Trophoblast cell (in vitro differentiated cells and primary cell): Measurements from ENCODE around the gene VPS8.

Experiments used
- DNase-seq, 2 donors: peaks; one replicate each; pipeline ENCODE4 v3.0.0-alpha.2; 2016
- H2AFZ ChIP-seq: 2 replicates; pipeline ENCODE4 v1.6.1; 2013; ENCODE audit warnings: low read length, moderate library complexity, mild to moderate bottlenecking; ENCODE audit not compliant: insufficient read depth, poor library complexity
- H2AK5ac ChIP-seq: 2 replicates; pipeline ENCODE4 v1.6.1; 2013; ENCODE audit warnings: mild to moderate bottlenecking, low read length
- H2BK120ac ChIP-seq: 2 replicates; pipeline ENCODE4 v1.6.1; 2013; ENCODE audit warnings: low read length, mild to moderate bottlenecking, moderate library complexity; ENCODE audit not compliant: insufficient read depth, poor library complexity
- H2BK12ac ChIP-seq: 2 replicates; pipeline ENCODE4 v1.6.1; 2013; ENCODE audit warnings: mild to moderate bottlenecking, low read length, moderate library complexity
- H2BK5ac ChIP-seq: 2 replicates; pipeline ENCODE4 v1.6.1; 2013; ENCODE audit warnings: low read length, low read depth, moderate library complexity, mild to moderate bottlenecking; ENCODE audit not compliant: poor library complexity
- H3K14ac ChIP-seq: 2 replicates; pipeline ENCODE4 v1.6.1; 2013; ENCODE audit warnings: mild to moderate bottlenecking, low read length
- H3K18ac ChIP-seq: 2 replicates; pipeline ENCODE4 v1.6.1; 2013; ENCODE audit warnings: mild to moderate bottlenecking, low read length
- H3K23ac ChIP-seq: 2 replicates; pipeline ENCODE4 v1.6.1; 2013; ENCODE audit warnings: low read length
- H3K27ac ChIP-seq: 2 replicates; pipeline ENCODE4 v1.5.1; 2013; ENCODE audit warnings: low read depth, mild to moderate bottlenecking, inconsistent platforms, low read length, moderate library complexity
- H3K27me3 ChIP-seq: 2 replicates; pipeline ENCODE4 v1.6.1; 2013; ENCODE audit warnings: inconsistent platforms, mild to moderate bottlenecking, low read length, moderate library complexity; ENCODE audit not compliant: insufficient read depth
- H3K36me3 ChIP-seq, 2 experiments: 1 replicate in 1 of 2; 2 replicates in 1 of 2; pipeline ENCODE4 v1.6.1; 2013; ENCODE audit warnings: low read length in 2 of 2, mild to moderate bottlenecking in 2 of 2, moderate library complexity in 1 of 2; ENCODE audit not compliant: insufficient read depth in 2 of 2, control insufficient read depth in 1 of 2
- H3K4ac ChIP-seq: 2 replicates; pipeline ENCODE4 v1.6.1; 2013; ENCODE audit warnings: low read depth, mild to moderate bottlenecking, low read length, moderate library complexity
- H3K4me1 ChIP-seq, 2 experiments: 1 replicate in 1 of 2; 2 replicates in 1 of 2; pipeline ENCODE4 v1.6.1; 2013; ENCODE audit warnings: low read length in 2 of 2, mild to moderate bottlenecking in 2 of 2, moderate library complexity in 1 of 2; ENCODE audit not compliant: insufficient read depth in 2 of 2, control insufficient read depth in 1 of 2
- H3K4me2 ChIP-seq: 2 replicates; pipeline ENCODE4 v1.6.1; 2013; ENCODE audit warnings: inconsistent platforms, mild to moderate bottlenecking, low read length, moderate library complexity
- H3K4me3 ChIP-seq: 2 replicates; pipeline ENCODE4 v1.5.1; 2013; ENCODE audit warnings: mild to moderate bottlenecking, low read depth, low read length, inconsistent platforms
- H3K79me1 ChIP-seq: one replicate; pipeline ENCODE4 v1.6.1; 2013; ENCODE audit warnings: low read length
- H3K79me2 ChIP-seq: 2 replicates; pipeline ENCODE4 v1.6.1; 2013; ENCODE audit warnings: low read length, mild to moderate bottlenecking; ENCODE audit not compliant: control insufficient read depth, insufficient read depth, poor library complexity
- H3K9ac ChIP-seq: 2 replicates; pipeline ENCODE4 v1.6.1; 2013; ENCODE audit warnings: mild to moderate bottlenecking, low read length
- H3K9me3 ChIP-seq: 2 replicates; pipeline ENCODE4 v1.6.1; 2013; ENCODE audit warnings: low read depth, mild to moderate bottlenecking, control low read depth, inconsistent platforms, low read length; ENCODE audit not compliant: insufficient read depth
- H4K12ac ChIP-seq: 2 replicates; pipeline ENCODE4 v1.6.1; 2013; ENCODE audit warnings: low read depth, mild to moderate bottlenecking, low read length, moderate library complexity
- H4K8ac ChIP-seq: 2 replicates; pipeline ENCODE4 v1.6.1; 2013; ENCODE audit warnings: low read depth, mild to moderate bottlenecking, low read length, moderate library complexity
- H4K91ac ChIP-seq: one replicate; pipeline ENCODE4 v1.6.1; 2013; ENCODE audit warnings: low read depth, mild to moderate bottlenecking, low read length, moderate library complexity
- WGBS: extraction: QIAGEN DNeasy Blood & Tissue Kit; methylation state at CpG from one replicate; pipeline ENCODE4 v1.1.7; 2013; ENCODE audit warnings: missing lambda C conversion rate; ENCODE audit not compliant: insufficient read length, insufficient coverage; ENCODE audit errors: extremely low coverage; 5-methylcytosine and 5-hydroxymethylcytosine counted together

The VPS8 gene

DNA sequence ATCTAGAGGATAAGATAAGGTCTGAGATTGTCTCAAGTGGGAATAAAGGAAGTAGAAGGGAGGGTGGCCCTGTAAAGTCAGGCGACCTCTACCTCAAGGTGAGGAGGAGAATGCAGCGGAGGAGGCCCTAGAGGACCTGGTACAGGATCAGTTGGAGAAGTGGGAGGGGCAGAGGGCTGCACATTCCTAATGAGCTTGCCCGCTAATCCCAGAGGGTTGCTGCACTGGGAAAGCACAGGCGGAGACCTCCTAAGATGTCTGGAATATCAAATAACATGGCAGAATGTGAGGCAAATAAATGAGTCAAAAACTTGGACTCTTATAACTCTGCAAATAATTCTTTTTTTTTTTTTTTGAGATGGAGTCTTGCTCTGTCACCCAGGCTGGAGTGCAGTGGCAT lies 30.2 kb upstream of the VPS8 start:
- Histone ChIP-seq H3K14ac (no peak overlapping the region), H2AK5ac (no peak overlapping the region), H3K9me3 (no peaks in the 10 kb centered on the region), H4K8ac (no peak overlapping the region), H3K4me1 (peaks cover 0 to 3% of the 10 kb centered on the region in 2 experiments), H2AFZ (no peak overlapping the region), H3K4ac (no peak overlapping the region), H3K36me3 (no peaks in the 10 kb centered on the region), H3K27me3 (no peaks in the 10 kb centered on the region), H3K18ac (no peak overlapping the region), H3K79me1 (no peaks in the 10 kb centered on the region), H3K27ac (no peak overlapping the region), H3K23ac (no peak overlapping the region), H3K4me3 (no peak overlapping the region), H4K91ac (no peak overlapping the region), H3K9ac (no peak overlapping the region), H2BK12ac (no peak overlapping the region), H3K4me2 (no peak overlapping the region), H3K79me2 (no peaks in the 10 kb centered on the region), H2BK5ac (no peak overlapping the region), H2BK120ac (no peak overlapping the region), H4K12ac (no peak overlapping the region)
- no peak for DNase-seq
- WGBS: no CpG with 5 or more reads among the region's 4 CpGs

DNA sequence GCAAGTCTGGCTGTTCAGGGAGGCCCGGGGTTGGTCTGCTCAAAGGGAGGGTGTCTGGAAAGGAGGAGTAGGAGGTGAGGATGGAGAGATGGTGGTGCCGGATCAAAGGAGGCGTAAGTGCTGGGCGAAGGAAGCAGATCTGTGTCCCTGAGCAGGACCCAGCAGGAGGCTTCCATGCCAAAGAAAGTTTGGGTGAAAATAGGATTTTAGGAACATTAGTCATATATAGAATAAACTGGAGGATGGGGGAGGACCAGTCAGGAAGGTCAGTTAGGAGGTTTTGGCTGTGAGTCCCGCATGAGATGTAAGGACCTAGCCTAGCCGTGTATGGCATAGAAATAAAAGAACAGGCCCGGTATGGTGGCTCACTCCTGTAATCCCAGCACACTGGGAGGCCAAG lies 28.6 kb upstream of the VPS8 start:
- no peak overlapping the region for H3K14ac ChIP-seq
- H2BK5ac ChIP-seq: no peak overlapping the region
- no peak overlapping the region for H4K91ac ChIP-seq
- H4K12ac ChIP-seq: no peak overlapping the region
- H3K79me1 ChIP-seq: no peaks in the 10 kb centered on the region
- H3K4me2 ChIP-seq: no peak overlapping the region
- H2BK12ac ChIP-seq: no peak overlapping the region
- no CpG with 5 or more reads among the region's 7 CpGs for WGBS
- H3K27ac ChIP-seq: no peak overlapping the region
- no peak overlapping the region for H3K9ac ChIP-seq
- no peaks in the 10 kb centered on the region for H3K27me3 ChIP-seq
- no peaks in the 10 kb centered on the region for H3K79me2 ChIP-seq
- H4K8ac ChIP-seq: no peak overlapping the region
- no peak overlapping the region for H2BK120ac ChIP-seq
- no peaks in the 10 kb centered on the region for H3K9me3 ChIP-seq
- H3K4me3 ChIP-seq: no peak overlapping the region
- no peak overlapping the region for H2AFZ ChIP-seq
- no peak overlapping the region for H3K4ac ChIP-seq
- no peaks in the 10 kb centered on the region for H3K4me1 ChIP-seq
- no peak overlapping the region for H3K18ac ChIP-seq
- no peaks in the 10 kb centered on the region for H3K36me3 ChIP-seq
- no peak for DNase-seq
- H2AK5ac ChIP-seq: no peak overlapping the region
- H3K23ac ChIP-seq: no peak overlapping the region

DNA sequence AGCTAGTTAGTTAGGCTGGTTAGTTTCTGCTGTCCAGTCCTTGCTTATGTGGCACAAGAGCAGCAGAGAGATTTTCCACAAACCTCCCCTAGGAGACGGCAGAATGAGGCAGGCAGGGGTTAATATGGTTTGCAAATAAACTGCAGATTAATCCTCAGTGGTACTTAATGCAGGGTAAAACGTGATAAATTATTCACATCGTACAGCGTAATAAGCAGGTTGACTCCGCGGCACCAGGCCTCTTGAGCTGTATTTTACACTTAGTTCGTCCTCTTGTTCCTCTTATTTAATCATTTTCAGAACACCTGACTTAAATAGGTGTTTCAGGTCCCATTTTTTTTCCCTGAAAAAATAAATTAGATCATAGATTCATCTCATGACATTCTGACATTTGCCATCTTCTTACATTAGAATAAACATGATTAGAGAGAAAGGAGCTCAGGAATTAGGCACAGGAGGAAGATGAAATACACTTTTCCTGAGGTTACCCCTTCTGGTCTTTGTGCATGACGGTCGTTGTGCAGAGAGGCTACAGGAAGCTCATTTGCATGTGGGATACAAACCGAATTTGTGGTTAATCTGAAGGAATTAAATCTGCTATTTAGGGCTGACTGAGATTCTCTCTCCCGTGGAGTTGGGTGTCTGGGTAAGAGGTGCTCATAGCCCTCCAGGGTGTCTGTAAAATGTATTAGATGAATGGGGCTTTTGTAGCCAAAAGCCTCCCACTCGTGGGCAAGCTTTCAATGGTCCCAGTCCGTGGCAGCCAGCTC lies 27.1 kb upstream of the VPS8 start:
- Histone ChIP-seq H3K4me2 (no peak overlapping the region), H2BK120ac (no peak overlapping the region), H3K4ac (no peak overlapping the region), H3K36me3 (no peaks in the 10 kb centered on the region), H2AFZ (no peak overlapping the region), H3K18ac (no peak overlapping the region), H3K23ac (no peak overlapping the region), H3K79me2 (no peaks in the 10 kb centered on the region), H3K4me3 (no peak overlapping the region), H4K12ac (no peak overlapping the region), H3K27me3 (no peaks in the 10 kb centered on the region), H2AK5ac (no peak overlapping the region), H3K27ac (no peak overlapping the region), H3K79me1 (no peaks in the 10 kb centered on the region), H3K9me3 (no peaks in the 10 kb centered on the region), H2BK5ac (no peak overlapping the region), H4K91ac (no peak overlapping the region), H4K8ac (no peak overlapping the region), H3K4me1 (no peaks in the 10 kb centered on the region), H3K9ac (no peak overlapping the region), H3K14ac (no peak overlapping the region), H2BK12ac (no peak overlapping the region)
- WGBS: no CpG with 5 or more reads among the region's 13 CpGs
- DNase-seq: no peak

DNA sequence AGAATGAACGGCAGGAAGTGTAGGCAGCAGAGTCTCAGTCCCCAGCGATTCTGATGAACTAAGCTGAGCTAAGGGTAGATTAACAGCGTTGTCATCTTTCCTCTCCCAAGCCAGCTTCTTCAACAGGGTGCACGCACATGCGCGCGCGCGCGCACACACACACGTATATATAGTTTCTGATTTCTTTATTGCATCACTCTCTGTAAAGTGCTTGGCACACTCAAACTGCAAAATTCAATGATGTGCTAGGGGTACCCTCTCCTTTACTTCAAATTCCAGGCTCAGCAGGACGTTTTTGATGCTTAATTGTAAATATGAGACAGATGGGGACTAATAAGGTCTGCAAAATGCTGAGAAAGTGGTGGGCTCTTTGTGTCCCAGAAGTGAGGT lies 26.1 kb upstream of the VPS8 start:
- no peak overlapping the region for H2AK5ac ChIP-seq
- H4K91ac ChIP-seq: no peak overlapping the region
- H3K23ac ChIP-seq: no peak overlapping the region
- no peak overlapping the region for H3K9ac ChIP-seq
- no peak overlapping the region for H3K27ac ChIP-seq
- no peak overlapping the region for H2BK120ac ChIP-seq
- no peak overlapping the region for H2BK12ac ChIP-seq
- no peak overlapping the region for H4K8ac ChIP-seq
- H3K4ac ChIP-seq: no peak overlapping the region
- H2AFZ ChIP-seq: no peak overlapping the region
- no peaks in the 10 kb centered on the region for H3K79me2 ChIP-seq
- no peak overlapping the region for H4K12ac ChIP-seq
- no peaks in the 10 kb centered on the region for H3K9me3 ChIP-seq
- no peaks in the 10 kb centered on the region for H3K79me1 ChIP-seq
- no peak overlapping the region for H3K4me2 ChIP-seq
- H3K14ac ChIP-seq: no peak overlapping the region
- no CpG with 5 or more reads among the region's 12 CpGs for WGBS
- H3K4me3 ChIP-seq: no peak overlapping the region
- DNase-seq: no peak
- no peaks in the 10 kb centered on the region for H3K27me3 ChIP-seq
- H3K36me3 ChIP-seq: no peaks in the 10 kb centered on the region
- no peaks in the 10 kb centered on the region for H3K4me1 ChIP-seq
- H2BK5ac ChIP-seq: no peak overlapping the region
- no peak overlapping the region for H3K18ac ChIP-seq
